Activated CD8-positive, alpha-beta T cell treated with anti-CD3 and anti-CD28 coated beads, Interleukin-2, amount 10 ng/mL, durations not matched to agents 7 days and 5 days (primary cell): ENCODE results near the gene APBB2. TPM values are rescaled to one million over a fixed set of nuclear protein-coding genes. Genes with fewer than 3 reads are reported as not detected.

Experiments used
- ATAC-seq: fragments of 150-1000 bp; cut with Tn5 transposase; one replicate; pipeline ENCODE4 v1.10.0; 2021; ENCODE audit warnings: moderate library complexity
- CTCF ChIA-PET: fragments of 350-600 bp; sonication (Branson Sonifier 250); formaldehyde crosslinking; loops from one replicate; lab custom pipeline; 2021; ENCODE audit warnings: antibody characterized with exemption; lab: Charles Lee
- POLR2A ChIA-PET: fragments of 350-600 bp; sonication (Branson Sonifier 250); formaldehyde crosslinking; loops from one replicate; lab custom pipeline; 2021; ENCODE audit warnings: antibody characterized with exemption; lab: Charles Lee
- DNase-seq: peaks from one replicate; pipeline ENCODE4 v3.0.0-alpha.2; 2020
- H3K27ac Mint-ChIP-seq: one replicate; pipeline ENCODE4 v1.8.0; 2021; ENCODE audit warnings: mild to moderate bottlenecking, mixed read lengths
- H3K27me3 Mint-ChIP-seq: one replicate; pipeline ENCODE4 v1.8.0; 2021; ENCODE audit warnings: low read depth, mixed read lengths
- H3K36me3 Mint-ChIP-seq: one replicate; pipeline ENCODE4 v1.8.0; 2021; ENCODE audit warnings: low read depth, mixed read lengths
- H3K4me1 Mint-ChIP-seq: one replicate; pipeline ENCODE4 v1.8.0; 2021; ENCODE audit warnings: low read depth, mixed read lengths
- H3K4me3 Mint-ChIP-seq: one replicate; pipeline ENCODE4 v1.8.0; 2021; ENCODE audit warnings: mild to moderate bottlenecking, mixed read lengths
- H3K9me3 Mint-ChIP-seq: one replicate; pipeline ENCODE4 v1.8.0; 2022; ENCODE audit warnings: mixed read lengths; ENCODE audit not compliant: insufficient read depth
- total RNA-seq, 2 experiments: library from RNA; stranded (reverse); gene quantifications; one replicate each; pipeline ENCODE4 v1.2.3, GENCODE V29; 2021

Gene APBB2
- total RNA-seq, 2 experiments from 2014 or later, result 0.53 to 0.57 TPM

DNA sequence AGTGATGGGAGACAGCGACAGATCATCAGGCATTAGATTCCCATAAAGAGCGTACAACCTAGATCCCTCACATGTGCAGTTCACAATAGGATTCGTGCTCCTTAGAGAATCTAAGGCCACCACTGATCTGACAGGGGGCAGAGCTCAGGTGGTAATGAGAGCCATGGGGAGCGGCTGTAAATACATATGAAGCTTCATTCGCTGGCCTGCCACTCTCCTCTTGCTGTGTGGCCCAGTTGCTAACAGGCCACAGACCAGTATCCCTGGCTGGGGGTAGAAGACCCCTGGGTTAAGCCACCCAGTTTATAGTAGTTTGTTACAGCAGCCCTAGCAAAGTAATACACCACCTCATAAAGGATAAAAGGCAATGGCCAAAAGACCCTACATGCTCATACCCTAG, 30.3 kb downstream of the APBB2 start:
- Mint-ChIP-seq H3K27ac (no peak overlapping the region), H3K4me1 (no peaks in the 10 kb centered on the region), H3K36me3 (no peaks in the 10 kb centered on the region), H3K4me3 (no peak overlapping the region), H3K27me3 (no peaks in the 10 kb centered on the region), H3K9me3 (no peaks in the 10 kb centered on the region)
- ChIA-PET POLR2A (no interaction called here), CTCF (no interaction called here)
- no peak for DNase-seq
- ATAC-seq, result no peak

DNA sequence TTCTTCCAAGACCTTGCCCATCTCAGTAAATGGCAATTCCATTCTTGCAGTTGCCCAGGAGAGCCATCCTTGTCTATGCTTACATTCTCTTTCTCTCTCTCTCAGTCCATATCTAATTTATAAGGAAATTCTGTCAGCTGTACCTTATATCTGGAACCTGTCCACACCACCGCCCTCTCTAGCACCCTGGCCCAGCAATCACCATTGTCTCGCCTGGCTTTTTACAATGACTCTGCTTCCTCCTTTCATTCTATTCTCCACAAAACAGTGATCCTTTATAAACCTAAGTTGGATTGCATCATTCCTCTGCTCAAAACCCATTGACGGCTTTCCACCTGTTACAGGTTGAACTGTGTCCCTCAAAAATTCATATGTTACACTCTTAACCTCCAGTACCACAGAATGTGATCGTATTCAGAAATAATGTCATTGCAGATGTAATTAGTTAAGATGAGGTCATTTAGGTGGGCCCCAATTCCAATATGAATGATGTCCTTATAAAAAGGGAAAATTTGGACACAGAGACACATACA, 31.3 kb downstream of the APBB2 start:
- Mint-ChIP-seq H3K4me3 (no peak overlapping the region), H3K27me3 (no peaks in the 10 kb centered on the region), H3K36me3 (no peaks in the 10 kb centered on the region), H3K4me1 (no peaks in the 10 kb centered on the region), H3K27ac (no peak overlapping the region), H3K9me3 (no peaks in the 10 kb centered on the region)
- CTCF ChIA-PET, result no interaction called here
- no peak for DNase-seq
- ATAC-seq, result no peak
- POLR2A ChIA-PET, result no interaction called here

DNA sequence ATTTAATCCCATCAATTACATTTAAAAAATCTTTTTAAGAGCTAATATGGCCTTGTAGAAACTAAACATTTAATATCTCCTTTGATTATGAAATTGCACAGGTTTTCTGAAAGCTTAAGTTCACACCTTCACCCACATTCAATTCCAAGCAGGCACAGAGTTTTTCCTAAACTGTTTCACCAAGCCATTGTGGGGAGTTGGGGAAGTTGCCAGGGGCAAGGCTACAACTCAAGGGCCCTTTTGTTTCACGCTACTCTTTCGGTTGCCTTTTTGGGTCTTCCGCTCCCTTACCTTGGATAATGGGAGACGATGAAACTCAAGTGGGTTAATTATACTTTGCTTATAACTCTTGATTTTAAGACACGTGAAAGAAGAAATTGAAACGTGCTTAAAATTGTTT, 33.3 kb downstream of the APBB2 start:
- no peaks in the 10 kb centered on the region for H3K36me3 Mint-ChIP-seq

DNA sequence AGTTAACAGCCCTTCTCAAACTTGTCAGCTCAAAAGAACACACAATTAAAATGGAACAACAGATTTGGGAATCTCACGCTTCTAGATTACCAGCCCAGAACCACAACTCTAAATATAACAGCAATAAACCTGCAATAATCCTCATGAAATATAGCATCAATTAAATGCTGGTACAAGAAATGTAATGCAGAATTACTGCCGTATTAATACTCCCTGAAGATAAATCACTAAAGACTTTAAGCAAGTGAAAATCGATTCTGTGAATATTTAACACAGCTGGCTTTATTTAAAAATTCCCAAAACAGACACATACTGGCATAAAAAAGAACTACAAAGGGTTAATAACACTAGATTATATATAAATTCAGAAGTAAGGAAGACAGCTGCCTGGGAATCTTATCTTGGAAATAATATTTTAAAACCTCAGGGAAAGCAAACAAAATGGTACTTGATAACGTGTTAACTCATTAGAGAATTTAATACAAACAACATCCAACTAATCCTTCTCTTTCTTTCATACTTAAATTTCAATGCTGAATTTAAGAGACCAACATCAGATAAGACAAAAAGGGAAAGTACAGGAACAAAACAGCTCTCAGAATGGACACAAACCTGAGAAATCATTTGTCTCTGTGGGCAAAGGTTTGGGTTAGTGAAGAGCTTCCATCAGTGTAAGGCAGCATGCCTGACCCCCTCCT, 34.7 kb downstream of the APBB2 start:
- POLR2A ChIA-PET, result no interaction called here
- Mint-ChIP-seq H3K4me1 (no peaks in the 10 kb centered on the region), H3K27ac (no peak overlapping the region)

More for the DNA sequence above, 33.3 kb downstream of the APBB2 start:
- no peaks in the 10 kb centered on the region for H3K4me1 Mint-ChIP-seq
- POLR2A ChIA-PET, result no interaction called here
- CTCF ChIA-PET, result no interaction called here
- peaks cover 3% of the 10 kb centered on the region for H3K27me3 Mint-ChIP-seq
- no peaks in the 10 kb centered on the region for H3K9me3 Mint-ChIP-seq
- DNase-seq (no peak), ATAC-seq (no peak)
- H3K4me3 Mint-ChIP-seq, result no peak overlapping the region
- H3K27ac Mint-ChIP-seq, result no peak overlapping the region

DNA sequence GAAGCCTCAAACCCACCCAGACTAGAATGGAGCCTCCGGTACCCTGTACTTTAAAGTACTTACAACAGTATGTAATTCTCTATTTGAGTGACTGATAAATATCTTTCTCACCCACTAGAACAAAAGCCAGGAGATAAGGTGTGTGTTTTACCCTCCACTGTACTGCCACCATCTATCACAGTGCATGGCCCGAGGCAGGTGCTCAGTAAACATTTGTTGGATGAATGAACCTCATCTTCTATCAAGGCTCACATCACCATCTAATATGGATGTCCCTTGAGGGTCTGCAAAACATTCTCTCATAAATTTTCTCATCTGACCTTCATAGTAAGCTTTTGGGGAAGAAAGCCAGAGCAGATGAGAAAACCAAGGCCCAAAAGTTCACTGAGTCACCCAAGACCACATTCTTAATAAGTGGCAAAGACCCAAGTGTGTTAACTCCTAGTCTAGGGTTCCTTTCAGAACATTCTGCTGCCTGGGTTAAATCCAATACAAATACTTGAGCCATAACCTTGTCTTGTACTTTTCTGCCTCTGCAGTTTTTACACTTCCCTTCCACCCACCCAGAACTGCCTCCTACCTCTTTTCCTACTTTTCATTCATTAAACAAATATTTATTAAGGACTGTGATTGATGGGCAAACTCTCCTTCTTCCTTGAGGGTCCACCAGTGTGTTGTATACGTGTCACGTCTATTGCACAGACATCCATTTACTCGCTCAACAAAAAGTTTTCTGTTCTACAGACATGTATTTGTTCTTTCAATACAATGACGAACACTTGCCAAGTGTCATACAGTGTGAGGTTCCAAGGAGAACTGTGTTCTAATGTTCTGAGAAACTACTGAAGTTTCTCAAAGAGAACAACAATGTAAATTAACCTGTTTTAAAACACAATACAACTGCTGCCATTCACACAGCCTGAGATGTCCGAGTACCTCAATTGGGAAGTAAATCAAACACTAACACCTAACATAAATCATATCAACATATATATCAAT, 35.7 kb downstream of the APBB2 start:
- ChIA-PET CTCF (no interaction called here), POLR2A (no interaction called here)
- ATAC-seq, result no peak
- DNase-seq, result no peak
- H3K9me3 Mint-ChIP-seq, result no peaks in the 10 kb centered on the region
- H3K36me3 Mint-ChIP-seq, result no peaks in the 10 kb centered on the region
- no peak overlapping the region for H3K4me3 Mint-ChIP-seq
- no peak overlapping the region for H3K27ac Mint-ChIP-seq
- H3K27me3 Mint-ChIP-seq, result peaks cover 4% of the 10 kb centered on the region
- H3K4me1 Mint-ChIP-seq, result no peaks in the 10 kb centered on the region

More for the DNA sequence above, 34.7 kb downstream of the APBB2 start:
- DNase-seq, result no peak
- H3K4me3 Mint-ChIP-seq, result no peak overlapping the region
- CTCF ChIA-PET, result no interaction called here
- ATAC-seq, result no peak
- no peaks in the 10 kb centered on the region for H3K36me3 Mint-ChIP-seq
- H3K27me3 Mint-ChIP-seq, result peaks cover 4% of the 10 kb centered on the region
- no peaks in the 10 kb centered on the region for H3K9me3 Mint-ChIP-seq

DNA sequence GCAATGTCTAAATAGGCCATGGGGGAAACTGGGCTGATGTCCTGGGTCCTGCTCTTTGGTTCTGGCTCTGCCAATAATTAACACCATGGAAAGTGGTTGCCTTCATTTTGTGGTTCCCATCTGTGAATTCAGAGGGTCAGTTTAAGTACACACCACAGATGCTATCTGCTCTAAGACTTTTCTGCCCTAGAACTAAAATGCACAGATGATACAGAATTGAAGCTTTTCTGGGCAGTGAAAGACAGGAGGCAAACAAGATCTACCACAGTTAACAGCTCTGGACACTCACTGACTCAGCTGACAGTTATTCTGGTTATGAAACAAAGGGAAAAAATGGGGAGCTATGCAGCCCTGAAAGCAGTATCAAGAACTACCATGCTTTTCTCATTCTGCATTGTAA, 37.3 kb downstream of the APBB2 start:
- ChIA-PET POLR2A (interaction anchor here (0.6 kb wide), 1 partner anchor 964 kb away, joined by 4 read pairs; no protein-coding TSS in a partner anchor), CTCF (no interaction called here)
- ATAC-seq (no peak), DNase-seq (no peak)
- Mint-ChIP-seq H3K27me3 (peaks cover 4% of the 10 kb centered on the region), H3K4me3 (no peak overlapping the region), H3K9me3 (no peaks in the 10 kb centered on the region), H3K36me3 (no peaks in the 10 kb centered on the region), H3K27ac (no peak overlapping the region), H3K4me1 (no peaks in the 10 kb centered on the region)

DNA sequence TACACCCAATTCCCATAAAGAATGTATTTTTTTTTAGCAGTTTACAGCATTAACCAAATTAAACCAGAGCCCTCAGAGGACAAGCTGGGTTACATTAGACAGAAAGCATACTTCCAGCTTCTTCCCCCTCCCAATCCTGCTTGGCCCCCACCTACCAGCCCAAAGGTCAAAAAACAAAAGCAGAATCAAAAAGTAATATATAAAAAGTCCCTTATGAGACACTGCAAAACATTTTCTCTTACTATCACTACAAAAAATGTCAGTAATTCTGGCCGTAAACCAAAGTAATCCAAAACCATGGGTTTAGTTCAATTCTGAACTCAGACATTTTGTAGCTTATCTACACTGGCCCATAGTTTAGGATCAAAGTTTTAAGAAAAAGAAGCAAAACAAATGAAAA, 38.0 kb downstream of the APBB2 start:
- ATAC-seq, result no peak
- DNase-seq, result no peak
- H3K4me1 Mint-ChIP-seq, result no peaks in the 10 kb centered on the region
- CTCF ChIA-PET, result no interaction called here
- H3K27ac Mint-ChIP-seq, result no peak overlapping the region
- H3K27me3 Mint-ChIP-seq, result peaks cover 4% of the 10 kb centered on the region
- H3K4me3 Mint-ChIP-seq, result no peak overlapping the region
- POLR2A ChIA-PET, result interaction anchor here (0.6 kb wide), 1 partner anchor 965 kb away, joined by 4 read pairs; no protein-coding TSS in a partner anchor
- no peaks in the 10 kb centered on the region for H3K36me3 Mint-ChIP-seq
- no peaks in the 10 kb centered on the region for H3K9me3 Mint-ChIP-seq

DNA sequence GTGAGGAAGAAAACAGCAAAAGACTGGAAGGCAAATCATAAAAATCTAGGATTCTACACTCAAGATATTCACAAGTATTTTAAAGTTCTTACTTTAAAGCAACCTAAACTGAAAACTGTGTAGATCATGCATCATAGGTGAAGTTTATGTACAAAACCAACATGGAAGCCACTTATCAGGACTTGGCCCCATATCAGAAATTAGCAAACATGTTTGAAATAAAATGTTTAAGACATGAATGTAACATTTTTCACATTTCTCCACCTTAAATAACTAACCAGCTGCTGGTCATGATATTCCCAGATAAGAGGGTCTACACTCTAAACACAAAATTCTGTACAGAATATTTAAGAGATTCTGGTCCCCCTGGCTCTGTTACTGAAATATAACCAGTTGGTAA, 38.5 kb downstream of the APBB2 start:
- H3K4me1 Mint-ChIP-seq, result no peaks in the 10 kb centered on the region
- no peak for ATAC-seq
- DNase-seq, result no peak
- no peaks in the 10 kb centered on the region for H3K9me3 Mint-ChIP-seq
- ChIA-PET CTCF (no interaction called here), POLR2A (no interaction called here)
- H3K27ac Mint-ChIP-seq, result no peak overlapping the region
- H3K36me3 Mint-ChIP-seq, result no peaks in the 10 kb centered on the region
- no peak overlapping the region for H3K4me3 Mint-ChIP-seq
- peaks cover 4% of the 10 kb centered on the region for H3K27me3 Mint-ChIP-seq

DNA sequence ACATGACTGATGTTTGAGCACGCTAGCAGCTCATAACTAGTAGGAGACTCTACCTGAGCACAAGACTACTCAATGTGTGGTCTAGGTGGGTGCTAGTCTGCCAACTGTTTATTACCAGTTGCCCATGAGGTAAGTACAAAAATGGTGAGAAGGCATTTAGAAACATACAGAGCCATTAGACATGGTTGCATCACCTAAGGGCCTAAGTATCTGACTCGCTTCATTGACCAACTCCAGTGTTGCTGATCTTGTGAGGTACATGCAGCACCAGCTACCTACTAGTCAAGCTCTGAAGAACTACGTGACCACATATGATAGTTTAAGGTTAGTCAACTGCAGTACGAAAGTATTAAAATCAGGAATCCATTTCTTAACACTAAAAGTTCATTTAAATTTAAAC, 39.9 kb downstream of the APBB2 start:
- ATAC-seq (no peak), DNase-seq (no peak)
- Mint-ChIP-seq H3K4me3 (no peak overlapping the region), H3K27ac (no peak overlapping the region), H3K4me1 (no peaks in the 10 kb centered on the region), H3K36me3 (no peaks in the 10 kb centered on the region), H3K9me3 (no peaks in the 10 kb centered on the region), H3K27me3 (peaks cover 4% of the 10 kb centered on the region)
- ChIA-PET CTCF (no interaction called here), POLR2A (no interaction called here)

DNA sequence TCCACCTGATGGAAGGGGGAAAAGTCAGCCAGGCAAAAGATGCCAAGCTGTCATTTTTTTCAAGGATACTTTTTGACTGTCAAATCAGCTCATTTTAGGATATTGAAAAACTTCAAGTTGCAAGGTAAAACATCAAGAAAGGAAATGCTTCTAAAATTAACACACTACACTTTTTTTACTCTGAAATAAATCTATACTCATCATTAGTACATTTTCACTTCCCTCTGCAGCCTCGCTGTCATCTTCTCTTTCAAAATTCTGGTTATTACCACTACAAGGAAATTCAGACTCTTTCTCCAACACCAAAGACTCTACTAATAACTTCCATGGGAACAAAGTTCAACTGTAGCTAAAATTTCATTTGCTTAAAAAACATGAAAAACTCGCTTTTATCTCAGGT, 41.6 kb downstream of the APBB2 start:
- Mint-ChIP-seq H3K27ac (no peak overlapping the region), H3K4me3 (no peak overlapping the region), H3K36me3 (no peaks in the 10 kb centered on the region), H3K9me3 (no peaks in the 10 kb centered on the region), H3K27me3 (peaks cover 4% of the 10 kb centered on the region), H3K4me1 (no peaks in the 10 kb centered on the region)
- POLR2A ChIA-PET, result no interaction called here
- no peak for ATAC-seq
- CTCF ChIA-PET, result no interaction called here
- no peak for DNase-seq

DNA sequence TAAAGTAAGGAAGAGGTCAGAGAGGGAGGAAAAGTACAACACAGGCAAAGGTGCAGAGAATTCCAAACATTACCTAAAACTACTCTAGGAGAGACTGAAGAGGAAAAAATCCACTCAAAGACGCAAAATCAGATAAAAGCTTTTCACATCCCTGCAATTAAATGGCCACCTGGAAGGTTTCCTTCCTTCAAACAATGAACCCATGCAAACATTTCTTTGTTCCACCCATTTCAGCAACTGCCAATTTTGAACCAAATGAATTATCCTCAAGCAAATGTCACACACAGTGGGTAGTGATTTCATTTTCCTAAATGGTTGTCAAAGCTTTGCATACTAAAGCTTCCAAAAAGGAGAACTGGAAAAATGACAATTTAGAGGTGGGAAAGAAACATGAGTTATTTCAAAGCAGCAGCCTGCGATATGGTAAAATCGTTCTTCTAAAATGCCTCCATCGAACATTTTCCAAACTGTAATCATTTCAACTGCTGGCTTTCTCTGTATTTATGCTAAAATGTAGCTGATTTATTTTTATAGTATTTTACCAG, 45.0 kb downstream of the APBB2 start:
- ATAC-seq, result no peak
- no peak for DNase-seq
- H3K27me3 Mint-ChIP-seq, result no peaks in the 10 kb centered on the region
- H3K9me3 Mint-ChIP-seq, result no peaks in the 10 kb centered on the region
- no peaks in the 10 kb centered on the region for H3K4me1 Mint-ChIP-seq
- no peak overlapping the region for H3K4me3 Mint-ChIP-seq
- ChIA-PET POLR2A (no interaction called here), CTCF (no interaction called here)
- H3K36me3 Mint-ChIP-seq, result no peaks in the 10 kb centered on the region
- H3K27ac Mint-ChIP-seq, result no peak overlapping the region

DNA sequence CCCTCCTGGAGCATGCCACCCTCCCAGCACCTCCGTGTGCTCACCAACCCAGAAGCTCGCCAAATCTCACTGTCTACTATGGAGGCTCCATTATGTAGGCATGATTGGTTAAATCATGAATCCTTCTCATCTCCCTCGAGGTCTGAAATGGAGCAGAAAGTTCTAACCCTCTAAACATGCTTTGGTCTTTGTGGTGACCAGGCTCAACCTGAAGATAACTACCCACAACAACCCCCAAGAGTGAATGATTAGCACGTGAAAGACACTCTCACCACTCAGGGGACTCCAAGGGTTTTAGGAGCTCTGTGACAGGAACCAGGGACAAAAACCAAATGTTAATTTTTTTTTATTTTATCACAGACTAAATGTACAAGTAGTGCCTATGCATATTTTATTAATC, 47.2 kb downstream of the APBB2 start:
- DNase-seq (no peak), ATAC-seq (no peak)
- ChIA-PET CTCF (no interaction called here), POLR2A (no interaction called here)
- Mint-ChIP-seq H3K36me3 (no peaks in the 10 kb centered on the region), H3K27ac (no peak overlapping the region), H3K9me3 (no peaks in the 10 kb centered on the region), H3K4me1 (no peaks in the 10 kb centered on the region), H3K27me3 (no peaks in the 10 kb centered on the region), H3K4me3 (no peak overlapping the region)
